Parathyroid adenoma (tissue), 2 donors: ENCODE data around the gene TECPR1.

Experiments
- H2AFZ ChIP-seq: fragments of 300-600 bp; sonication (generic); one replicate; pipeline ENCODE4 v1.7.0; 2017; ENCODE audit warnings: antibody characterized with exemption, mild to moderate bottlenecking
- H3K27ac ChIP-seq: fragments of 300-600 bp; sonication (generic); one replicate; pipeline ENCODE4 v1.7.0; 2017
- H3K27me3 ChIP-seq: fragments of 300-600 bp; sonication (generic); one replicate; pipeline ENCODE4 v1.7.0; 2017; ENCODE audit warnings: low read length; ENCODE audit not compliant: control insufficient read depth, insufficient read depth
- H3K36me3 ChIP-seq: fragments of 300-600 bp; sonication (generic); one replicate; pipeline ENCODE4 v1.7.0; 2017; ENCODE audit warnings: low read length; ENCODE audit not compliant: control insufficient read depth, insufficient read depth
- H3K4me1 ChIP-seq: fragments of 300-600 bp; sonication (generic); one replicate; pipeline ENCODE4 v1.7.0; 2017; ENCODE audit warnings: control low read depth
- H3K4me2 ChIP-seq: fragments of 300-600 bp; sonication (generic); one replicate; pipeline ENCODE4 v1.7.0; 2017; ENCODE audit warnings: low read length
- H3K4me3 ChIP-seq: fragments of 300-600 bp; sonication (generic); one replicate; pipeline ENCODE4 v1.7.0; 2017; ENCODE audit warnings: low read depth, low read length
- H3K79me2 ChIP-seq: fragments of 300-600 bp; sonication (generic); one replicate; pipeline ENCODE4 v1.7.0; 2017; ENCODE audit warnings: control low read depth
- H3K9ac ChIP-seq: fragments of 300-600 bp; sonication (generic); one replicate; pipeline ENCODE4 v1.7.0; 2017; ENCODE audit warnings: mild to moderate bottlenecking
- H3K9me3 ChIP-seq: fragments of 300-600 bp; sonication (generic); one replicate; pipeline ENCODE4 v1.7.0; 2017; ENCODE audit warnings: low read length; ENCODE audit not compliant: control insufficient read depth
- CTCF ChIP-seq: fragments of 300-600 bp; sonication (generic); IDR thresholded peaks from one replicate; pipeline ENCODE4 v1.7.0; 2017; ENCODE audit warnings: antibody characterized with exemption, mild to moderate bottlenecking
- donor health status: primary hyperparathyroidism.

Gene TECPR1

GRCh38 chr7:98216941-98217622 lies 35.0 kb downstream of the TECPR1 start:
- no peak overlapping the region for H3K4me2 ChIP-seq
- no peaks in the 10 kb centered on the region for H3K27me3 ChIP-seq
- no peak for TF ChIP-seq CTCF
- no peak overlapping the region for H2AFZ ChIP-seq
- no peak overlapping the region for H3K27ac ChIP-seq
- no peaks in the 10 kb centered on the region for H3K79me2 ChIP-seq
- H3K9ac ChIP-seq, result no peak overlapping the region
- H3K36me3 ChIP-seq, result no peaks in the 10 kb centered on the region
- H3K9me3 ChIP-seq, result no peaks in the 10 kb centered on the region
- H3K4me1 ChIP-seq, result no peaks in the 10 kb centered on the region
- no peak overlapping the region for H3K4me3 ChIP-seq

- no peak overlapping the region for H3K27ac ChIP-seq
- H3K4me1 ChIP-seq, result no peaks in the 10 kb centered on the region
- H2AFZ ChIP-seq, result no peak overlapping the region
- no peak overlapping the region for H3K4me3 ChIP-seq
- H3K9me3 ChIP-seq, result no peaks in the 10 kb centered on the region
- no peaks in the 10 kb centered on the region for H3K36me3 ChIP-seq
- no peaks in the 10 kb centered on the region for H3K79me2 ChIP-seq
- H3K27me3 ChIP-seq, result no peaks in the 10 kb centered on the region
- no peak for TF ChIP-seq CTCF
- no peak overlapping the region for H3K4me2 ChIP-seq
- H3K9ac ChIP-seq, result no peak overlapping the region
Measured at GRCh38 chr7:98215561-98216495, 36.2 kb downstream of the TECPR1 start.

GRCh38 chr7:98214811-98215321 lies 37.2 kb downstream of the TECPR1 start:
- H3K27me3 ChIP-seq, result no peaks in the 10 kb centered on the region
- no peak overlapping the region for H2AFZ ChIP-seq
- H3K9me3 ChIP-seq, result no peaks in the 10 kb centered on the region
- no peaks in the 10 kb centered on the region for H3K36me3 ChIP-seq
- no peak overlapping the region for H3K27ac ChIP-seq
- TF ChIP-seq CTCF, result no peak
- no peaks in the 10 kb centered on the region for H3K79me2 ChIP-seq
- no peak overlapping the region for H3K4me2 ChIP-seq
- H3K9ac ChIP-seq, result no peak overlapping the region
- H3K4me1 ChIP-seq, result no peaks in the 10 kb centered on the region
- H3K4me3 ChIP-seq, result no peak overlapping the region

- no peak for TF ChIP-seq CTCF
- Histone ChIP-seq H3K4me2 (no peak overlapping the region), H3K27me3 (no peaks in the 10 kb centered on the region), H3K79me2 (no peaks in the 10 kb centered on the region), H3K4me3 (no peak overlapping the region), H3K4me1 (no peaks in the 10 kb centered on the region), H2AFZ (no peak overlapping the region), H3K9ac (no peak overlapping the region), H3K27ac (no peak overlapping the region), H3K9me3 (no peaks in the 10 kb centered on the region), H3K36me3 (no peaks in the 10 kb centered on the region)
Measured at GRCh38 chr7:98213888-98214810, 37.9 kb downstream of the TECPR1 start.
